HepG2 (cell line): ENCODE data around the gene SPRY1. TPM values are rescaled to one million over a fixed set of nuclear protein-coding genes. Genes with fewer than 3 reads are reported as not detected.
A peak's percentile ranks its signal among the peaks of the same experiment; 100 is the strongest.

ENCODE experiments used
- ARNTL ChIP-seq: sonication (generic); formaldehyde crosslinking; IDR thresholded peaks from 2 replicates; pipeline ENCODE4 v1.4.0; 2020; ENCODE audit warnings: mild to moderate bottlenecking, missing genetic modification reagents
- GATA4 ChIP-seq: sonication (generic); IDR thresholded peaks from 2 replicates; pipeline ENCODE4 v1.6.1; 2016; ENCODE audit warnings: antibody characterized with exemption, low read depth, borderline replicate concordance
- IRF1 ChIP-seq: sonication (generic); formaldehyde crosslinking; IDR thresholded peaks from 2 replicates; pipeline ENCODE4 v1.4.0; 2020; ENCODE audit warnings: low read depth, mild to moderate bottlenecking, missing genetic modification reagents
- ISX ChIP-seq: sonication (generic); formaldehyde crosslinking; conservative IDR thresholded peaks from 2 replicates; pipeline ENCODE4 v1.5.0; 2020; ENCODE audit warnings: missing genetic modification reagents
- MEIS1 ChIP-seq: sonication (generic); formaldehyde crosslinking; IDR thresholded peaks from 2 replicates; pipeline ENCODE4 v1.9.0; 2021; ENCODE audit warnings: mild to moderate bottlenecking, missing genetic modification reagents, moderate library complexity, borderline replicate concordance
- NFATC3 ChIP-seq: sonication (generic); formaldehyde crosslinking; IDR thresholded peaks from 2 replicates; pipeline ENCODE4 v1.5.1; 2020; ENCODE audit warnings: mild to moderate bottlenecking, missing genetic modification reagents
- NR3C1 ChIP-seq: sonication (generic); formaldehyde crosslinking; IDR thresholded peaks from 2 replicates; pipeline ENCODE4 v1.4.0; 2020; ENCODE audit warnings: missing genetic modification reagents
- PRDM15 ChIP-seq: sonication (generic); formaldehyde crosslinking; IDR thresholded peaks from 2 replicates; pipeline ENCODE4 v1.4.0; 2020; ENCODE audit warnings: missing genetic modification reagents
- RBM39 ChIP-seq: fragments of 200-400 bp; formaldehyde crosslinking; IDR thresholded peaks from one replicate; pipeline ENCODE4 v1.6.1; 2018; ENCODE audit warnings: antibody characterized with exemption, mild to moderate bottlenecking, low read depth, low read length; ENCODE audit not compliant: poor library complexity, severe bottlenecking
- REPIN1 ChIP-seq: sonication (generic); formaldehyde crosslinking; IDR thresholded peaks from 2 replicates; pipeline ENCODE4 v1.8.0; 2022; ENCODE audit warnings: missing genetic modification reagents, low read depth, mild to moderate bottlenecking, borderline replicate concordance
- SALL1 ChIP-seq: sonication (generic); formaldehyde crosslinking; IDR thresholded peaks from 2 replicates; pipeline ENCODE4 v1.8.0; 2022; ENCODE audit warnings: mild to moderate bottlenecking, missing genetic modification reagents
- SALL2 ChIP-seq: sonication (generic); formaldehyde crosslinking; IDR thresholded peaks from 2 replicates; pipeline ENCODE4 v1.8.1; 2023; ENCODE audit warnings: mild to moderate bottlenecking, missing genetic modification reagents, inconsistent platforms
- SMAD9 ChIP-seq: sonication (generic); formaldehyde crosslinking; IDR thresholded peaks from 2 replicates; pipeline ENCODE4 v1.5.1; 2020; ENCODE audit warnings: mild to moderate bottlenecking, missing genetic modification reagents
- XBP1 ChIP-seq: sonication (generic); formaldehyde crosslinking; IDR thresholded peaks from 2 replicates; pipeline ENCODE4 v1.5.0; 2020; ENCODE audit warnings: missing genetic modification reagents
- YY1 ChIP-seq: IDR thresholded peaks from 2 replicates; pipeline ENCODE4 v1.6.1; 2011; ENCODE audit warnings: low read length, low read depth, moderate library complexity, mild to moderate bottlenecking; ENCODE audit not compliant: insufficient read depth, insufficient replicate concordance
- ZNF30 ChIP-seq: sonication (generic); formaldehyde crosslinking; IDR thresholded peaks from 2 replicates; pipeline ENCODE4 v1.5.0; 2020; ENCODE audit warnings: mild to moderate bottlenecking, missing genetic modification reagents
- ZNF431 ChIP-seq: sonication (generic); formaldehyde crosslinking; IDR thresholded peaks from 2 replicates; pipeline ENCODE4 v1.9.0; 2022; ENCODE audit warnings: missing genetic modification reagents, low read depth, mild to moderate bottlenecking, borderline replicate concordance
- ZNF577 ChIP-seq: sonication (generic); formaldehyde crosslinking; IDR thresholded peaks from 2 replicates; pipeline ENCODE4 v1.4.0; 2020; ENCODE audit warnings: mild to moderate bottlenecking, low read depth, missing genetic modification reagents, borderline replicate concordance
- ZNF616 ChIP-seq: sonication (generic); formaldehyde crosslinking; IDR thresholded peaks from 2 replicates; pipeline ENCODE4 v1.5.0; 2020; ENCODE audit warnings: low read depth, mild to moderate bottlenecking, missing genetic modification reagents
- ZNF710 ChIP-seq: sonication (generic); formaldehyde crosslinking; IDR thresholded peaks from 2 replicates; pipeline ENCODE4 v1.5.0; 2020; ENCODE audit warnings: mild to moderate bottlenecking, missing genetic modification reagents, borderline replicate concordance
- ZNF75D ChIP-seq: sonication (generic); formaldehyde crosslinking; IDR thresholded peaks from 2 replicates; pipeline ENCODE4 v1.8.1; 2023; ENCODE audit warnings: missing genetic modification reagents, mild to moderate bottlenecking, borderline replicate concordance
- ZNF773 ChIP-seq: sonication (generic); formaldehyde crosslinking; IDR thresholded peaks from 2 replicates; pipeline ENCODE4 v1.4.0; 2020; ENCODE audit warnings: missing genetic modification reagents, borderline replicate concordance
- polyA plus RNA-seq, 8 experiments: library from polyadenylated mRNA; depleted of rRNA in 3 of 8; stranded (reverse) in 7 of 8; unstranded in 1 of 8; fragments of >200 nt; fragmentation: Illumina TruSeq in 4 of 8; extraction: Trizol in 4 of 8; gene quantifications; 2 replicates each; pipeline versions ENCODE4 v1.2.1 to v1.2.3, GENCODE V29; 2011 to 2016; ENCODE audit warnings: low read depth in 4 of 8, missing spikeins in 1 of 8, mixed read lengths in 1 of 8; ENCODE audit not compliant: insufficient read depth in 1 of 8
- total RNA-seq, 5 experiments: library from RNA; depleted of rRNA; stranded (reverse); fragments of >200 nt; fragmentation: Illumina TruSeq; extraction: Trizol; gene quantifications; 2 replicates each; pipeline ENCODE4 v1.2.3, GENCODE V29; 2016; ENCODE audit warnings: low read depth in 1 of 5

The SPRY1 gene
- total and polyA plus RNA-seq, 2 of the 13 experiments (the other 11 are each of a cell fraction or from before 2014, with no cell fraction given) = 24.7 to 33.4 TPM

GRCh38 chr4:123397144-123398065 lies 810 bp downstream of the SPRY1 start (continued):
- TF ChIP-seq ZNF616 (CRISPR knock-in tag) (0 out of 2 replicates have a peak, but pooled peaks have one; percentile 36), SALL2 (CRISPR knock-in tag) (no peak), RBM39 (peak; percentile 77), ZNF710 (CRISPR knock-in tag) (no peak), NR3C1 (CRISPR knock-in tag) (no peak), REPIN1 (CRISPR knock-in tag) (peak; percentile 81), ZNF75D (CRISPR knock-in tag) (no peak), MEIS1 (CRISPR knock-in tag) (peak; percentile 100), NFATC3 (CRISPR knock-in tag) (0 out of 2 replicates have a peak, but pooled peaks have one; percentile 60), ARNTL (CRISPR knock-in tag) (peak; percentile 81), PRDM15 (CRISPR knock-in tag) (no peak; the same call in 1 of the 2 replicates), ISX (CRISPR knock-in tag) (no peak; the same call in 1 of the 2 replicates), ZNF431 (CRISPR knock-in tag) (peak; percentile 77; the same call in 1 of the 2 replicates), GATA4 (no peak), ZNF30 (CRISPR knock-in tag) (no peak), IRF1 (no peak), ZNF577 (CRISPR knock-in tag) (no peak), XBP1 (no peak), ZNF773 (CRISPR knock-in tag) (peak; percentile 68; the same call in 1 of the 2 replicates), SALL1 (CRISPR knock-in tag) (peak; percentile 89), YY1 (no peak), SMAD9 (CRISPR knock-in tag) (0 out of 2 replicates have a peak, but pooled peaks have one; percentile 26)
